Measurements from ENCODE around the gene DOLK.

DNA sequence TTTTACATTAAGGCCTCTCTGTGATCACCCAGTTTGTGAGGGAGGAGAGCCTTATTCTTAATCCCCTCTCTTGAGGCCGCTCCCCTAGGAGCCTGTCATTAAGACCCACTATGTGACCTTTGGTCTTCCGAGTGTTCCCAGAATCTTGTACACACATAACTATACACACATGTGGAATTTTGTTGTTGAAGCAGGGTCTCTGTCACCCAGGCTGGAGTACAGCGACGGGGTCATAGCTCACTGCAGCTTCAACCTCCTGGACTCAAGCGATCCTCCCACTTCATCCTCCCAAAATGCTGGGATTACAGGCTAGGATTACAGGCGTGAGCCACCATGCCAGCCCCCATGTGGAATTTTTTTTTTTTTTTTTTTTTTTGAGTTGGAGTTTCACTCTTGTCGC is 41.4 kb downstream of the DOLK start:
- TF ChIP-seq, protein P1, sequence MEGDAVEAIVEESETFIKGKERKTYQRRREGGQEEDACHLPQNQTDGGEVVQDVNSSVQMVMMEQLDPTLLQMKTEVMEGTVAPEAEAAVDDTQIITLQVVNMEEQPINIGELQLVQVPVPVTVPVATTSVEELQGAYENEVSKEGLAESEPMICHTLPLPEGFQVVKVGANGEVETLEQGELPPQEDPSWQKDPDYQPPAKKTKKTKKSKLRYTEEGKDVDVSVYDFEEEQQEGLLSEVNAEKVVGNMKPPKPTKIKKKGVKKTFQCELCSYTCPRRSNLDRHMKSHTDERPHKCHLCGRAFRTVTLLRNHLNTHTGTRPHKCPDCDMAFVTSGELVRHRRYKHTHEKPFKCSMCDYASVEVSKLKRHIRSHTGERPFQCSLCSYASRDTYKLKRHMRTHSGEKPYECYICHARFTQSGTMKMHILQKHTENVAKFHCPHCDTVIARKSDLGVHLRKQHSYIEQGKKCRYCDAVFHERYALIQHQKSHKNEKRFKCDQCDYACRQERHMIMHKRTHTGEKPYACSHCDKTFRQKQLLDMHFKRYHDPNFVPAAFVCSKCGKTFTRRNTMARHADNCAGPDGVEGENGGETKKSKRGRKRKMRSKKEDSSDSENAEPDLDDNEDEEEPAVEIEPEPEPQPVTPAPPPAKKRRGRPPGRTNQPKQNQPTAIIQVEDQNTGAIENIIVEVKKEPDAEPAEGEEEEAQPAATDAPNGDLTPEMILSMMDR (IDR thresholded peaks at IDR 0.05 in 4 of 5, conservative IDR thresholded peaks at IDR 0.05 in 1 of 5) = no peak
- no peak for TF ChIP-seq POLR2A (IDR thresholded peaks at IDR 0.05)
